H9 (cell line): ENCODE results near the gene CRISPLD2. TPM values are rescaled to one million over a fixed set of nuclear protein-coding genes. Genes with fewer than 3 reads are reported as not detected.

Source experiments
- DNase-seq: peaks from one replicate; pipeline ENCODE4 v3.0.0-alpha.2; 2017
- H2AFZ ChIP-seq: one replicate; pipeline ENCODE4 v1.6.1; 2013; ENCODE audit warnings: mild to moderate bottlenecking, low read length, control low read depth, moderate library complexity
- H2AK5ac ChIP-seq: 2 replicates; pipeline ENCODE4 v1.6.1; 2013; ENCODE audit warnings: low read length, control low read depth, mixed read lengths; ENCODE audit not compliant: insufficient read length
- H2BK120ac ChIP-seq: one replicate; pipeline ENCODE4 v1.6.1; 2013; ENCODE audit warnings: low read depth, mild to moderate bottlenecking, low read length, control low read depth, inconsistent platforms; ENCODE audit not compliant: poor library complexity, severe bottlenecking
- H2BK12ac ChIP-seq: 2 replicates; pipeline ENCODE4 v1.6.1; 2013; ENCODE audit warnings: low read length, control low read depth, mixed read lengths, low read depth; ENCODE audit not compliant: insufficient read length
- H2BK15ac ChIP-seq: 2 replicates; pipeline ENCODE4 v1.6.1; 2013; ENCODE audit warnings: low read depth, low read length, control low read depth
- H2BK20ac ChIP-seq: one replicate; pipeline ENCODE4 v1.6.1; 2013; ENCODE audit warnings: low read depth, mild to moderate bottlenecking, low read length, control low read depth, inconsistent platforms; ENCODE audit not compliant: poor library complexity, severe bottlenecking
- H2BK5ac ChIP-seq: 2 replicates; pipeline ENCODE4 v1.6.1; 2013; ENCODE audit warnings: low read length, control low read depth, mixed read lengths; ENCODE audit not compliant: insufficient read length
- H3K14ac ChIP-seq: 2 replicates; pipeline ENCODE4 v1.6.1; 2013; ENCODE audit warnings: low read length, control low read depth; ENCODE audit not compliant: insufficient read depth
- H3K18ac ChIP-seq: 2 replicates; pipeline ENCODE4 v1.6.1; 2013; ENCODE audit warnings: low read depth, mild to moderate bottlenecking, mixed read lengths, low read length, control low read depth; ENCODE audit not compliant: insufficient read length
- H3K23ac ChIP-seq: 2 replicates; pipeline ENCODE4 v1.6.1; 2013; ENCODE audit warnings: low read length, control low read depth, mixed read lengths, low read depth; ENCODE audit not compliant: insufficient read length
- H3K23me2 ChIP-seq: 2 replicates; pipeline ENCODE4 v1.6.1; 2013; ENCODE audit warnings: low read depth, mild to moderate bottlenecking, mixed read lengths, low read length, control low read depth; ENCODE audit not compliant: insufficient read length, poor library complexity, severe bottlenecking
- H3K27ac ChIP-seq: 2 replicates; pipeline ENCODE4 v1.5.1; 2013; ENCODE audit warnings: low read length, control low read depth, mixed read lengths, low read depth; ENCODE audit not compliant: insufficient read length
- H3K27me3 ChIP-seq: 2 replicates; pipeline ENCODE4 v1.6.1; 2013; ENCODE audit warnings: low read length, control low read depth, inconsistent platforms; ENCODE audit not compliant: insufficient read depth
- H3K4ac ChIP-seq: 2 replicates; pipeline ENCODE4 v1.6.1; 2013; ENCODE audit warnings: low read depth, mild to moderate bottlenecking, control low read depth, inconsistent platforms, low read length, moderate library complexity
- H3K4me1 ChIP-seq: 2 replicates; pipeline ENCODE4 v1.6.1; 2013; ENCODE audit warnings: low read length, control low read depth, inconsistent platforms; ENCODE audit not compliant: insufficient read depth
- H3K4me2 ChIP-seq: 2 replicates; pipeline ENCODE4 v1.6.1; 2013; ENCODE audit warnings: low read length, control low read depth, mixed read lengths; ENCODE audit not compliant: insufficient read length, insufficient read depth
- H3K56ac ChIP-seq: 2 replicates; pipeline ENCODE4 v1.6.1; 2013; ENCODE audit warnings: low read depth, mild to moderate bottlenecking, mixed read lengths, low read length, control low read depth; ENCODE audit not compliant: insufficient read length
- H3K79me1 ChIP-seq: 2 replicates; pipeline ENCODE4 v1.6.1; 2013; ENCODE audit warnings: low read depth, mild to moderate bottlenecking, moderate library complexity, low read length, control low read depth, inconsistent platforms; ENCODE audit not compliant: insufficient read depth, poor library complexity, severe bottlenecking
- H3K79me2 ChIP-seq: 2 replicates; pipeline ENCODE4 v1.6.1; 2013; ENCODE audit warnings: low read length, control low read depth, inconsistent platforms; ENCODE audit not compliant: insufficient read depth
- H3K9ac ChIP-seq: 2 replicates; pipeline ENCODE4 v1.6.1; 2013; ENCODE audit warnings: low read length, control low read depth, mixed read lengths; ENCODE audit not compliant: insufficient read length; ENCODE audit errors: extremely low read depth
- H3K9me3 ChIP-seq: one replicate; pipeline ENCODE4 v1.6.1; 2013; ENCODE audit warnings: low read depth, low read length, inconsistent platforms; ENCODE audit not compliant: control insufficient read depth
- H3T11ph ChIP-seq: one replicate; pipeline ENCODE4 v1.6.1; 2013; ENCODE audit warnings: mild to moderate bottlenecking, low read length, control low read depth, inconsistent platforms
- H4K20me1 ChIP-seq: one replicate; pipeline ENCODE4 v1.6.1; 2013; ENCODE audit not compliant: control insufficient read depth, insufficient read length, insufficient read depth
- H4K5ac ChIP-seq: 2 replicates; pipeline ENCODE4 v1.6.1; 2013; ENCODE audit warnings: low read depth, mild to moderate bottlenecking, mixed read lengths, low read length, control low read depth; ENCODE audit not compliant: insufficient read length
- H4K8ac ChIP-seq: replicated peaks from 2 replicates; pipeline ENCODE4 v1.6.1; 2013; ENCODE audit warnings: low read length, control low read depth, mixed read lengths, low read depth; ENCODE audit not compliant: insufficient read length
- H4K91ac ChIP-seq: 2 replicates; pipeline ENCODE4 v1.6.1; 2013; ENCODE audit warnings: low read depth, mild to moderate bottlenecking, moderate library complexity, mixed read lengths, low read length, control low read depth; ENCODE audit not compliant: insufficient read length
- H3K27ac Mint-ChIP-seq, 3 experiments: 2 replicates in 2 of 3; 3 replicates in 1 of 3; pipeline ENCODE4 v1.8.0; 2020 to 2021; ENCODE audit warnings: mixed read lengths in 3 of 3, mild to moderate bottlenecking in 1 of 3, moderate library complexity in 1 of 3
- H3K27me3 Mint-ChIP-seq: 2 replicates; pipeline ENCODE4 v1.8.0; 2021; ENCODE audit warnings: low read depth, mild to moderate bottlenecking, moderate library complexity, mixed read lengths
- H3K36me3 Mint-ChIP-seq, 3 experiments: 2 replicates in 2 of 3; 3 replicates in 1 of 3; pipeline ENCODE4 v1.8.0; 2020 to 2021; ENCODE audit warnings: low read depth in 3 of 3, mixed read lengths in 3 of 3; ENCODE audit not compliant: insufficient read depth in 1 of 3
- H3K4me1 Mint-ChIP-seq, 2 experiments: 2 replicates each; pipeline ENCODE4 v1.8.0; 2020; ENCODE audit warnings: mixed read lengths in 2 of 2
- H3K4me3 Mint-ChIP-seq, 2 experiments: 2 replicates in 1 of 2; 3 replicates in 1 of 2; pipeline ENCODE4 v1.8.0; 2020 to 2021; ENCODE audit warnings: mild to moderate bottlenecking in 2 of 2, mixed read lengths in 2 of 2, moderate library complexity in 1 of 2
- H3K9me3 Mint-ChIP-seq, 2 experiments: 2 replicates in 1 of 2; 3 replicates in 1 of 2; pipeline ENCODE4 v1.8.0; 2020; ENCODE audit warnings: mild to moderate bottlenecking in 2 of 2, mixed read lengths in 2 of 2, moderate library complexity in 1 of 2
- WGBS: extraction: QIAGEN DNeasy Blood & Tissue Kit; methylation state at CpG from one replicate; pipeline ENCODE4 v1.1.7; 2013; ENCODE audit warnings: missing lambda C conversion rate, low lambda C conversion rate, mixed read lengths; ENCODE audit not compliant: insufficient read length; ENCODE audit errors: extremely low coverage; 5-methylcytosine and 5-hydroxymethylcytosine counted together
- total RNA-seq: library from RNA; stranded (reverse); gene quantifications from 2 replicates; pipeline ENCODE4 v1.2.1, GENCODE V29; 2021
- TF ChIP-seq, protein P1 (sequence below): fragments of 200-600 bp; sonication (generic); conservative IDR thresholded peaks from 3 replicates; pipeline ENCODE4 v1.8.0; 2021; ENCODE audit warnings: antibody characterized with exemption, mild to moderate bottlenecking

The CRISPLD2 gene
- total RNA-seq, 1 experiment from 2014 or later = 2.3 TPM

DNA sequence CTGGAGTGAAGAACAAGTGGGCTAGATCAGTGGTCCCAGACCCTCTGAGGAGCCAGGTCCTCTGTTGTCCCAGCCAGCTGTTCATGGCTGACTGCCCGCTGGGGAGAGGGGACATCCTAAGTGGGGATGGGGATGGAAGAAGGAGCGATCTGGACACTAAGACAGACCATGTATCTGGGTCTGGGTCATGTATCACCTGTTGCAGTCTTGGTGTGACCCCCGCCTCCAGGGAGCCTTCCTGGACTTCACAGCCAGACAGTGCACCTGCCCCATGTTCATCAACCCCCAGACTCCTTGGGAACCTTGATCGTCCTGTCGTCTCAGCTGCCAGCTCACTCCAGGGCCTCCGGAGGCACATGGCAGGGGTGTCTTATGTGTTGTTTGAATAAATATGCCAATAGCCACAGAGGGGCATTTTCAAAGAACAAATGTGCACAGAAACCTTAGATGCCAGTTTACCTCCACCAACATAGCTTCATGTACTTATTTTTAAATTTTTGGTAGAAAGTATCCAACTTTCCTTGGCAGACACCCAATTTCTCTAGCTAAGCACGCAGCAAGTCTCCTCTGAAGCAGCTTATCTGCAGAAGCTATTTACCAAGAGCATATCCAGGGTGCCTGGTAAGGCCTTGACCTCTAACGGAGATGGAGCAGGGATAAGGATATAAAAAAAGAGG lies 43.2 kb downstream of the CRISPLD2 start:
- Histone ChIP-seq H3K79me1 (no peaks in the 10 kb centered on the region), H3K9ac (no peak overlapping the region), H3K4ac (no peak overlapping the region), H2AFZ (no peak overlapping the region), H2BK12ac (no peak overlapping the region), H2AK5ac (no peak overlapping the region), H3K56ac (no peak overlapping the region), H3K4me1 (no peaks in the 10 kb centered on the region), H3T11ph (no peak overlapping the region), H3K23me2 (no peaks in the 10 kb centered on the region), H2BK120ac (no peak overlapping the region), H4K8ac (no peak overlapping the region), H2BK15ac (no peak overlapping the region), H3K79me2 (no peaks in the 10 kb centered on the region), H3K4me2 (no peak overlapping the region), H4K5ac (no peak overlapping the region), H3K14ac (no peak overlapping the region; the same call in 1 of the 2 replicates), H3K23ac (no peak overlapping the region), H3K9me3 (no peaks in the 10 kb centered on the region), H3K27me3 (no peaks in the 10 kb centered on the region), H3K18ac (no peak overlapping the region), H2BK20ac (no peak overlapping the region), H4K20me1 (no peaks in the 10 kb centered on the region), H2BK5ac (no peak overlapping the region), H4K91ac (no peak overlapping the region), H3K27ac (no peak overlapping the region)
- H3K27me3 Mint-ChIP-seq = 0 out of 2 replicates have a peak, but pooled peaks cover 3% of the 10 kb centered on the region
- TF ChIP-seq, protein P1, sequence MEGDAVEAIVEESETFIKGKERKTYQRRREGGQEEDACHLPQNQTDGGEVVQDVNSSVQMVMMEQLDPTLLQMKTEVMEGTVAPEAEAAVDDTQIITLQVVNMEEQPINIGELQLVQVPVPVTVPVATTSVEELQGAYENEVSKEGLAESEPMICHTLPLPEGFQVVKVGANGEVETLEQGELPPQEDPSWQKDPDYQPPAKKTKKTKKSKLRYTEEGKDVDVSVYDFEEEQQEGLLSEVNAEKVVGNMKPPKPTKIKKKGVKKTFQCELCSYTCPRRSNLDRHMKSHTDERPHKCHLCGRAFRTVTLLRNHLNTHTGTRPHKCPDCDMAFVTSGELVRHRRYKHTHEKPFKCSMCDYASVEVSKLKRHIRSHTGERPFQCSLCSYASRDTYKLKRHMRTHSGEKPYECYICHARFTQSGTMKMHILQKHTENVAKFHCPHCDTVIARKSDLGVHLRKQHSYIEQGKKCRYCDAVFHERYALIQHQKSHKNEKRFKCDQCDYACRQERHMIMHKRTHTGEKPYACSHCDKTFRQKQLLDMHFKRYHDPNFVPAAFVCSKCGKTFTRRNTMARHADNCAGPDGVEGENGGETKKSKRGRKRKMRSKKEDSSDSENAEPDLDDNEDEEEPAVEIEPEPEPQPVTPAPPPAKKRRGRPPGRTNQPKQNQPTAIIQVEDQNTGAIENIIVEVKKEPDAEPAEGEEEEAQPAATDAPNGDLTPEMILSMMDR = no peak
- no peak for DNase-seq
- peaks cover 0 to 8% of the 10 kb centered on the region in 2 experiments; a peak in 2 of 4 replicates for H3K4me1 Mint-ChIP-seq
- no CpG with 5 or more reads among the region's 8 CpGs for WGBS
- H3K9me3 Mint-ChIP-seq = peaks cover 13 to 14% of the 10 kb centered on the region in 2 experiments
- H3K27ac Mint-ChIP-seq = no peak overlapping the region
- no peak overlapping the region for H3K4me3 Mint-ChIP-seq
- H3K36me3 Mint-ChIP-seq = peaks cover 8 to 13% (median 11%) of the 10 kb centered on the region in 3 experiments
